Hippocampal formation (tissue), 2 donors: ENCODE data around the gene MFNG.

Experiments used
- DNase-seq, 2 donors: peaks; one replicate each; lab custom pipeline; 2025; lab: John Stamatoyannopoulos, UW

The MFNG gene

DNA sequence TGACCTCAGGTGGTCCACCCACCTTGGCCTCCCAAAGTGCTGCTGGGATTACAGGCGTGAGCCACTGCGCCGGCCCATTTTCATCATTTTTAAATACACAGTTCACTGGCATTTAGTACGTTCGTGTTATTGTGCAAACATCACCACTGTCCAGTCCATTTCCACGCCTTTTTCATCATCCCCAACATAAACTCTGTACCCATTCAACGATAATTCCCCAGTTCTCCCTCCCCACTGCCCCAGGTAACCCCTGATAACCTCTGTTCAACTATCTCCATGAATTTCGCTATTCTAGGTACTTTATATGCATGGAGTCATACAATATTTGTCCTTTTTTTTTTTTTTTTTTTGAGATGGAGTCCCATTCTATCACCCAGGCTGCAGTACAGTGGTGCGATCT, 40.7 kb downstream of the MFNG start:
- DNase-seq = no peak

DNA sequence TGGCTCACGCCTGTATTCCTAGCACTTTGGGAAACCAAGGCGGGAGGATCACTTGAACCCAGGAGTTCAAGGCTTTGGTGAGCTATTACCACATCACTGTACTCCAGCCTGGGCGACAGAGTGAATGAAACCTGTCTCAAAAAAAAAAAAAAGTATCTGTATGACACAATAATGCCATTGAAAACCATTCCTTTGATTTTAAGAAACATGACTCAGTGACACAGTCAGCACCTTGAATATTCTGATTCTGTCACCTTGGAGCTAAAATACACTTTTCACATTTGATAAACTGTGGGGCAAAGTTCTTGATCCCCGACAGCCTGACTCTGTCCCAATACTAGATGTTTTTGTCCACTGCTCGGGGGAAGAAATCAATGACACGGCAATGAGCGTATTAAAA, 42.2 kb downstream of the MFNG start:
- no peak for DNase-seq

DNA sequence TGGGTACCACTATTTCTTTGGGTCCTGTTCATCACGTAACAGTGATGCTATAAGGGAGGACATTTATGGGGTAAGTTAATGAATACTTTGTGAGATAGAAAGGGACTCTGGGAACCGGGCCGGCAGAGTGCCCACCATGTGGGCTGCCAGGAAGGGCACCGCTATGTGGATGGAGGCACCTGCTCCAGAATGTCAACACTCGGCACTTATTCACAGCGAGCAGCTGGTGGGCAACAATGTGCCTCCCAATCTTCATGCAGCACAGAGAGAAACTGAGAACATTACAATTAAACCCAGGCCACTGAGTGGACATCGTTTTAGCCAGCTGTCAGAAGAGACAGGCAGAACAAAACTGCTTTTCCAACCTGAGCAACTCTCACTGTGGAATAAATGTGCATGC, 43.1 kb downstream of the MFNG start:
- DNase-seq = no peak

DNA sequence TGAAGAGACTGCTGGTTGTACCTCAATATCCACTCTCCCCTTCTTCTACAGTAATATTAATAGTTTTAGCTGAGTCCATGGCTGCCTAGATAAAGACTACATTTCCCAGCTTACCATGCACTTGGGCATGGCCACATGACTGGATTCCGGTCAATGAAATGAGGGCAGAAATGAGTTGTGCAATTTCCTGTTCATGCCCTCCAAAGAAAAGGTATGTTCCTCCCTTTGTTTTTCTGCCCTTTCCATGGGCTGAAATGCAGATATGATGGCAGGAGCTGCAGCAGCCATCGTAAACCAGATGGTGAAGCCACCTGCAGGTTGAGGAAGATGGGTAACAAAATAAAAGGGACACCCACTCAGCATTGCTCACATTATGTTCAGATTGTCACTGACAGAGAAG, 43.6 kb downstream of the MFNG start:
- no peak for DNase-seq

DNA sequence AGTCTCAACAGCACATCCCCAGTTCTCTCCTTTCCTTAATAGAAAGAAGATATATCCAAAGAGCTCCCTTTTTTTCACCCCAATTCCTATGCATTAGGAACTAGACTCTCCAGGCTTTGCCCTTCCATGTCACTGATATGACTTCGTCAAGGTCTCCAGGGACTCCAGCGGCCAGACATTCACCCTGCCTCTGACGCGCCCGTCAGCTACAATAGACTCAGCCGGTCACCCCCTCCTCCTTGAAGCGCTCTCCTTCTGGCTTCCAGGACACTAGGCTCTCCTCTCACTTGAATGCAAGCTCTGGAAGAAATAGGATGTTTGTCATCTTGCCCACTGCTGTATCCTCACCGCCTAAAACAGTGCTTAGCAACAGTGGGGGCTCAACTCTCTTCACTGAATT, 44.0 kb downstream of the MFNG start:
- no peak for DNase-seq

DNA sequence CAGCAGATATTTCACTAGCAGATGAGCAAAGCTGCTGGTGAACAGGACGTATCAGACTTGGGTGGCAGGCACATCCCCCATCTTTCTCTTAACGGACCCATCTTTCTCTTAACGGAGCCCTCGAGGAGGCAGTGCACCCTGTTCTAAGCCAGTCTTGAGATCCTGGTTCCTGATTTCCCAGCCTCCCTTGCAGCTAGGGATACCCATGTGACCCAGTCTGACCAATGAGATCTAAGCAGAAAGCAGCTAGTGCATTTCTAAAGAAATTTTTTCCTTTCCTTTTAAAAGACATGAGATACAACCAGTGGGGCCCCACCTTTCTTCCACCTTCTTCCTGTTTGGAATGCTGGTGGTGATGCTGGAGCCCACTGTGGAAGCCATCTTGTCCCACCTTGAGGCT, 45.3 kb downstream of the MFNG start:
- no peak for DNase-seq

DNA sequence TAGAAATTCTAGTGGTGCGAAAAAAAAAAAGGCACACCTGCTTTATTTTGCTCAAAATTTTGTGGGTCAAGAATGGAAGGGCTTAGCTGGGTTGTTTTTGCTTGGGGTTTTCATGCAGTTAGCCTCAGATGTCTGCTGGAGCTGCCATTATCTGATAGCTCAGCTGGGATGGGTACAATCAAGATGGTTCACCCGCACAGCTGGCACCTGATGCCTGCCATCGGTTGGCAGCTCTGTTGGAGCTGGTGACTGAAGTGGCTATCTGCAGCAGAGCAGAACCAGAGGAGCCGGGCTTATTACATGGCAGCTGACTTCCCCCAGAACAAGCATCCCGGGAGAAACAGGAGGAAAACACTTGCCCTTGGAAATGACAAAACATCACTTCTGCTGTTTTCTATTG, 46.8 kb downstream of the MFNG start:
- DNase-seq = no peak

DNA sequence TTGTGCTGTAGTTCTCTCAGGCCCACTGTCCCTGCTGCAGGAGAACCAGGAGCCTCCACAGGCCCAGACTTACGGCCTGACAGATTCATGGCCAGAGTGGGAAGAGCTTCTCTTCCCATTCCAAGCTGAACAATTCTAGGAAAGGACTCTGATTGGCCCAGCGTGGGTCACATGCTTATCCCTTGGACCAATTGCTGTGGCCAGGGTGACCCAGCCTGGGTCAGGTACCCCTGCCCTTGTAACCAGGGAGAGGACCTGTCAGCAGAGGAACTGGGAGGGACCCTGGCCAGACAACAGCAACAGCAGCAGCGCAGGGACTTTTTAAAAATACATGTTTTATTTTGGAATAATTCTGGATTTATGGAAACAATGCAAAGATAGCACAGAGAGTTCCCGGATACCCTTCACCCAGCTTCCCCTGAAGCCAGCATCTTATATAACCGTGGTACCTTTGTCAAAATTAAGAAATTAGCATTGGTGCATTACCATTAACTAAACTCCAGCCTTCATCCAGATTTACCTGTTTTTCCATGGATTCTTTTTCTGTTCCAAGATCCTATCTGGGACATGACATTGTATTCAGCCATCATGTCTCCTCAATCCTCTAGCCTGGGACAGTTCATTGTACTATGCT, 50.1 kb downstream of the MFNG start:
- DNase-seq = no peak

DNA sequence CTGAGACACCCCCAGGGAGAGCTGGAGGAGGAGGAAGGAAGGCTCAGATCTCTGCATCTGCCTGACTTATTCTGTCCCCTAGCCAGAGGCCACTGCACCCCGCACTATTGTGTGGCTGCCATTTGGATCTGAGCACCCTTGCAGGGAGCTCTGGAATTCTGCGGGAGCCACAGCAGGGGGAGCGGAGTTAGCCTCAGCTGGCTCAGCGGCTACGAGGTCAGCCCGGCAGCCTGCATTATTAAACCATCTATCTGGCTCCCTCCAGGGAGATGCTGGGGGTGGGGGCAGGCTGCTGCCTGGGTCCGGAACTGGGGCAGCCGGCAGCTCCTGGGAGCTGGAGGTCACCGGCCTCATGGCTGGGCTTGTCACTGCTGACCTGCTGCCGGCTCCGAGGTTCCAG, 52.4 kb downstream of the MFNG start:
- DNase-seq = no peak

DNA sequence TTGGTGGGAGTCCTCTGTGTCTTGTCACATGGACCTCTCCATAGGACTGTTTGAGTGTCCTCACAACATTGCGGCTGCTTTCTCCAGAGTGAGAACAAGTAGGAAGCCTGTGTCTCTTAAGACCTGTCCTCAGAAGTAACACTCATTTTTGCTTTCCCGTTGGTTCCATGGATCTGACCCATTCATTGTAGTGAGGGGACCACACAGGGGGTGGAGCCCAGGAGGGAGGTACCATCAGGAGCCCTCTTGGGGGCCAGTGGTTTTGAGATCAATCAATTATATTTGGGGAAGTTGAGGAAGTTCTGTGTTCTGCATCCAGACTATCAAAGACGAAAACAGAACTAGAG, 53.5 kb downstream of the MFNG start:
- DNase-seq = no peak

DNA sequence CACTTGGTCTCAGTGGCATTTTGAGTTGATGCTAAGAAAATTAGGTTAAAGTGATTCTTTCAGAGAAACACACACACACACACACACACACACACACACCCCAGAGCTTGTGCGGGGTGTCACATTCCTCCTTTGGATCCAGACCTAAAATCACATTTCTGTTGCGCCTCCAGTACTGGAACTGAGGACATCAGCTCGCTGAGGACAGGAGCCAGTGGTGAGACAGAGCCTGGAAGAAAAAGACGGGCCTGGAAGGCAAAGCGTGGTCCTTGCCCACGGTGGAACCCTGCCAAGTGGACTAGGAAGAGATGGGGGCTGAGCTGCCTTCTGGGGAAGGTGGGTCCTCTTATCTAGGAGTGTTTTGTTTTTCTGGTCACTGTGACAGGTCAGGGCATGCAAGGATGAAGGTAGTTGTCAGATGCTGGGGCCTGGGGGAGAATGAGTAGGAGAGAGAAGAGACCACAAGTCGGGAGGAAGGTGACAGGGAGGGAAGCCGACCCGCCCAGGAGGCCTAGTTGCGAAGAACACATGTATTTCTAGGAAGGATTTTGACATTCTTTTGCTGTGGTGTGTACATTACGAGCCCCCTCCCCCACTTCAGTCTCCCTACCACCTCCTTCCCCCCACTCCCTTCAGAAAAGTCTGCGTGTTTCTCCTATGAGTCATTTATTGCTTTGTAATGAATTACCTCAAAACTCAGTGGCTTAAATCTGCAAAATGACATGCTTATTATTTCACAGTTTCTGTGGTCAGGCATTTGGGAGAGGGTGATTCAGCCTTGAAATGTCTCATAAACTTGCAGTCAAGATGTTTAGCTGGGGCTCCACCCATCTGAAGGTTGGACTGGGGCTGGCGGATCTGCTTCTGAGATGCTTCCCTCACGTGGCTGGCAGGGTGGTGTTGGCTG, 54.1 kb downstream of the MFNG start:
- no peak for DNase-seq

DNA sequence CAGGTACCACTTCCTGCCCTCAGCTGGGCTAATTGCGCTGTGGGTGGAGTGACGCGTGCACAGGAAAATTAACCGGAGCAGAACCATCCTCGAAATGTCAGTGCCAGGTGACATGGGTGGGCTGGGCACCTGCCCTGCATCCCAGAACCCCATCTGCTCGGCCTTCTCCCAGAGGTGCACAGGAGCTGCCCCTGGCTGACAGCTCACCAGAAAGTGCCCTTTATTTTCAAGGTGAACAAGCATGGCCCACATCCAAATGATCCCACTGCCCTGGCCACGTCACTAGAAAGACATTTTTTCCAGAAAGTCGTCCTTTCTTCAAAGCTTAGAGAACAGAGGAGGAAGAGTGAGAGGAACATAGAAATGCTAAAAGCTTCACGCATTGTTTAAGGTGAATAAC, 54.8 kb downstream of the MFNG start:
- no peak for DNase-seq

DNA sequence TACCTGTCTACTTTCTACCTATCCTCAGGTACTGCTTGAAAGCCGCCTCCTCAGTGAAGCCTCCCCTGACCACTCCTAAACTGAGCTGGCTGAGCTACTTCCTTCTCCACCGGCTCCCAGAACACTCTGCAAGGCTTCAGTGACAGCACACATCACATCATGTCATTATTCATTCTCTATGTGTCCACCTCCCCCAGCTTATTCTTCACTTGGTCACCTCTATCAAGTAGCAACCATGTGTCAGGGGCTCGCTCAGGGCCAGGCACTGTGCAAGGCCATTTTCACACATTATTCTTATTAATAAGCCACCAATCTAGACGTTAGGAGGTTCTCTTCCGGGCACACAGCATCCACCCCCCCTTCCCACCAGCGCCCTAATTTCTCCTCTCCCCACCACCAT, 55.2 kb downstream of the MFNG start:
- no peak for DNase-seq

DNA sequence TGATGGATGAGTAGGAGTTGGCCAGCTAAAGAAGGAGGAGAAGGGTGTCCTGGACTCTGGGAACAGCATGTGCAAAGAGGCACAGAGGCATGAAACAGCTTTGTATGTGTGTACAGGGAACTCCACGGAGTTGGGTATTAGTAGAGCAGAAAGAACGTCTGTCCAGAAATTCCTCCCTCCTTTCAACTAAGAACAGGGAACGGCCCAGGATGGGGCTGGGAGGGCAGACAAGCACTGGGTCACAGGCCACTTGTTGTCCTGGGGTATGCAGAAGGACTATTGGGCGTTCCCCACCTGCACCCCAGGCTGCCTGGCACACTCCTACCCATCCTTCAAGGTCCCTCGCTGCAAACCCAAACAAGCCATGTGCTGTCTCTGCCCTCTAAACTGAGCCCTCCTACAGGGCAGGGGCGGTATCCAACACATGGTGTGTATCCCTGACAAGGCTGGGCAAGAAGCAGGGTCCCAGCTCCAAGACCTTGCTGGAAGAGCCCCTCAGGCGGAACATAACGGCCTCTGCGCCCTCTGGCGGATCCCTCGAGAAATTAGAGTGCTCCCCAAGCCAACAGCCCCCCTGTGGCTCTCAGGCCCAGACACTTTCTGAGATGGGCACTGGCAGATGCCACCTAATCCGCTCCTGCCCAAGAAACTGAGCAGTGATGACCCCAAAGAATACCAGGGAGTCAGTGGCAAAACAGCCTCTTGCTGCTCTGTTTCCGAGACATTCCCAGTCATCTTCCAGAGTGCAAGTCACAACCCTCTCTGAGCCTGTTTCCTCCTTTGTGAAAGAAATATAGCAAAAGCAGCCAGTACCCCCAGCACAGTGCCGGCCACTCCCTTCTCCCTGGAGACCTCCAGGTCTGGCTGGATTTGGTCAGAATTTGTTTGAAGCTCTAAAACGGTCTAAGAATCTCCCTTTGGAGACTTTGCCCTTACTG, 57.3 kb downstream of the MFNG start:
- no peak for DNase-seq

DNA sequence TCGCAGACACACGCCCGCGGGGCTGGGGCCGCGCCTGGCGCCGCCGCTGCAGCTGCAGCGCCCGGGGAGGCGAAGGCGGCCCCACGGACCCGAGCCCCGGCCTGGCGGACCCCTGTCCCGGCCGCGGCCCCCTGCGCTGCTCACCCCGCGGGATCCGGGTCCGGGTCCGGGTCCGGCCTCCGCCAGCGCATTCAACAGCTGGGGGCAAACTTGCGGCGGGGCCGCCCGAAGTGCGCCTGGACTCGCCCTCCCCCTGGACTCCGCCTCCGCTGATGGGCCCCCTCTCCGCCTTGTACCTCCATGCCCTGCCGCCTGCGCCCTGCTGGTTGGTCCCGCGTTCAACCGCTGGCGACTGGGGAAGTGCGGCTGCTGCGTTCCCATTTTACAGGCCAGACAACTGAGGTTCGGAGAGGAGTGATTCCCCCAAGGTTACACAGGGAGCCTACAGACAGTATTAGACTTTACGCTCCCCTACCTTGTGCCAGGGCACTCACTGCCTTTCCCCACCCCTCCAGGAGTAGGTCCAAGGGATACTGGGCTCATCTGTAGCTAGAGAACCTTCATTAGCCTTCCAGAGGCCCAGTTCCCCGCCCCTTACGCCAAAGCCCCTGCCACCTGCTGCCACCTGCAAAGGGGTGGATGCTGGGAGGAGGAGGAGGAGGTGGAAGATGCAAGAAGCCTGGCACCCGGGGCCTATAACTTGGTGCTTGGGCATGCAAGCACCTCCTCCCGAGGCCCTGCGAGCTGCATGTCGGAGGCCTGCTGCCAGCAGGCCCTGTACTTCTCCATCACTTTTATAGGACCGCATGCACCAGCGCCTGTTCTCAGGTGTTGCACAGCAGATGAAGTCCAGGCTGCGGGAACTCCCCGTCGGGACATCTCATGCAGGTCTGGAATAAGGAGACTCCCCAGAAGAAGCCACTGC, 58.2 kb downstream of the MFNG start:
- no peak for DNase-seq

DNA sequence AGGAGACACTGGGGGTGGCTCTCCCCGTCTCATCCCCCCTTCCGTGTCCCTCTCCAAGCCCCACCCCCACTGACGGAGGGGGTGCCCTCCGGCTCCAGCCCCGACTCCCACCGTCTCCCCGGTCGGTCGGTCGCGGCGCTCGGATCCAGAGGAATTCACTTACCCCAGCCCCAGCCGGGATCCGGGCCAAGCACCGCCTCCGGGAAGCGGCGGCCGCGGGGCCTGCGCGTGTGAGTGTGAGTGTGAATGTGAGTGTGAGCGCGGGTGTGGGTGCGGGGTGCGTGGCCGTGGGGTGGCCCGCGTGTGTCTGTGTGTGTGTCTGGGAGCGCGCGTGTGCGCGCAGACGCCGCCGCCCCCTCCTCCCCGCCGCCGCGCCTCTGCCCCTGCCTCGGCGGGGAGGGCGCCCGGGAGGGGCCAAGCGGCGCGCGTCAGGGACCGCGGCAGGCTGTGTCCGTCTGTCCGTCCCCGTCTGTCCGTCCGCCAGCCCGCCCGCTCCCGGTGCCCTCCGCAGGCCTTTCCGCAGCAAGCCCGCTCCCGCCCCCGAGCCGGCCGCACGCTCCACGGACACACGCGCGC, 59.0 kb downstream of the MFNG start, which contains the start of gene ELFN2:
Gene ELFN2, minus strand, starts transcription at position 345 of the 576 bp plus-strand sequence. CDS start 51,945 bp downstream, outside the sequence.
- no peak for DNase-seq

DNA sequence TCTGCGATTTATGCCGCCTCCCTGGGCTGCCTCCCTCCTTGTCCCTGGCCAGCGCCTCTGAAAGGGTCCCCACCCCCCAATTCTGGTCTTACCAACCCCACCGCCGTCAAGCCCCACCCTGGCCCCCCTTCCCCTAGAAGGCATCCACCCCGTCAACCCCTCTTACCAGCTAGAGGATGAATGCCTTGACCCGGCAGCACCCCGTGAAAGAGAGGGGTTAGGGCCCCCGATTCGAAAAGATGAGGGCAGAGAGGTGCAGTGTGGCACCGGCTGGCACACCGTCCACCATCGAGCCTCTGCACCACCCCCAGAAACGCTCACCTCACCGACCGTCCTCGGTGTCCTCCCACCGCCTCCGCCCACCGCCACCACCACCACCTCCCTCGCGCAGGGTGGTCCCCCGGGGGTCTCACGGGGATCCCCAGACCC, 59.5 kb downstream of the MFNG start:
- DNase-seq = no peak

DNA sequence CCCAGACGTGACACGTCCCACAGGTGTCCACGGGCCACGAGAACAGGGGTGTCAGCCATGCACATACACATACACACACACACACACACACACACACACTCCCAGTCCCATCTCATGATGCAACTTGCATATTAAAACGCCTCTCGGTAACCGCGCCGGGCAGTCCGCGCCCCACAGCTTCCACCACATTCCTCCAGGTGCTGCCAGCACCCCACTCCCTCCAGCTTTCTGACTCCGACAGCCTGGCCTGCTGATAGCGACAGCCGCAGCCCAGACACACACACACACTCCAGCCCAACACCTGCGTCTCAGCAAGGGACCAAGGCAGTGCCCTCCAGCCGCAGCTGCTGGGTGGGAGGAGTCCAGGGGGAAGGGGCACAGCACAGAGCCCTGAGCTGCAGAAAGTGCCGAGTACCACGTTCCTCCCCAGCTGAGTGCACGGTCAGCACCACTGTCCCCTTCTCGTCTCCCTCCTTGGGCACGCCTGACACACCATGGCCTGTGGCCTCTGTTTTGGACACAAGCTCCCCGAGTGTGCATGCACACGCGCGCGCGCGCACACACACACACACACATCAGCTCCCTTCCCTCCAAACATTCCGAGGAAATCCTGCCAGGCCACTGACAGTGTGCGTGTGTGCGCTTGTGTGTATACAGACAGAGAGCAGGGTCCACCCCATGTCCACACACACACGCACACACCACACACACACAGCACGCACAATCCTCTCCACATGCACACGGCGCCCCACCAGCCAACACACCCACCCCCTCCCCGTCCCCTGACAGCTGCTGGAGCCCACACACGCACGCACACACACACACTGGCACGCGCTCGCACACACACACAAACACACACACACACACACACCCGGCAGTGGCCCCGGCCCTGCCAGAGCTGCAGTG, 60.1 kb downstream of the MFNG start:
- no peak for DNase-seq

DNA sequence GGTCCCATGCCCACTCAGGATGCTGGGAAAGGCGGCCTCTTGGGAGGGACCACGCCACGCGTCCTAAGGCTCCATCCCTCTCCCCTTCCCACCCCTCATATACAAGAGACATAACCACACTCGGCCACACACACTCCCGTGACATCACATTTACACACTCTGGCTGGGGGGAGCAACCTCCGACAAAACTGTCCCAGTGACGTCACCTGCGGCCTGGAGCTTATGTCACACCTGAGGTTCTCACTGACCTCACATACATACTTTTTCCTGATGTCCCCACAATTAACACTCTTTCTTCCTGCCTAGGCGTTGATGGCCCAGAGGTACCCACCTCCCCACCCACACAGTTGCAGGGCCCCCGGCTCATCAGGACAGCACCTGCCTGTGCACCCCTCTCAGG, 60.8 kb downstream of the MFNG start:
- no peak for DNase-seq

DNA sequence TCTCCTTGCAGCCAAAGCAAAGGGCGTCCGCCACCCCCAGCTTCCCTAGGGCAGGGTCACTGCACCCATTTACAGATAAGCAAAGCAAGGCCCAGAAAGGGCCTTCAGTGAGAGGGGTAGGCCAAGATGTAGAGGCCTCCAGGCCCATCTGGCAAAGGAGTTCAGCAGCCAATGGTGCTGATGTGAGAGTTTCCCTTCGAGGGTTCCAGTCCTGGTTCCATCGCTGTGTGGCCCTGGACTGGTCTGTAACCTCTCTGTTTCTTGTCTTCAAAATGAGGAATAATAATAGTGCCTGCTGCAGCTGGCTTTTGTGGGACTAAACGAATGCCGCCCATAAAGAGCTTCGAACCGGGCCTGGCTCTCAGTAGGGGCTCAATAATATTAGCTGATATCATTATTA, 62.9 kb downstream of the MFNG start:
- DNase-seq = no peak
